ENCODE measurements around the gene EDAR. TPM values are rescaled to one million over a fixed set of nuclear protein-coding genes. Genes with fewer than 3 reads are reported as not detected.

EDAR gene
- polyA plus RNA-seq, 1 donor (not counting 4 experiments of a cell fraction or from before 2014, with no cell fraction given): 0.21 TPM

DNA sequence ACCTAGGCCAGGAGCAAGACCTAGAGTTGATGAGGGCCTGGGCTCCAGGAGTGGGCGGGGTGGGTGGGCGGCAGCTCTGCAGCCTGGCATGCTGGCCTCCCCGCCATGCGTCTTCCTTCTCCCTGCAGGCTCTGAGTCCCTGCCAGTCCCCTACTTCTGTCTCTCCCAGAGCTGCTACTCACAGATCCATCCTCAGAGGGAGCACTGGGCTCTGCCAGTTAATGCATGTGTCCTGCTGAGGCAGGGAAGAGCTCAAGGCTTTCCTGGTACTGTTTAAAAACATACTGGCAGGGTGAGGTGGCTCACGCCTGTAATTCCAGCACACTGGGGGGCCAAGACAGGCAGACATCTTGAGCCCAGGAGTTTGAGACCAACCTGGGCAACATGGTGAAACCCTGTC lies 38.7 kb upstream of the EDAR start:
- no peak for TF ChIP-seq EZH2 (IDR thresholded peaks at IDR 0.05; ENCODE audit: low read length)
- TF ChIP-seq, protein P1, sequence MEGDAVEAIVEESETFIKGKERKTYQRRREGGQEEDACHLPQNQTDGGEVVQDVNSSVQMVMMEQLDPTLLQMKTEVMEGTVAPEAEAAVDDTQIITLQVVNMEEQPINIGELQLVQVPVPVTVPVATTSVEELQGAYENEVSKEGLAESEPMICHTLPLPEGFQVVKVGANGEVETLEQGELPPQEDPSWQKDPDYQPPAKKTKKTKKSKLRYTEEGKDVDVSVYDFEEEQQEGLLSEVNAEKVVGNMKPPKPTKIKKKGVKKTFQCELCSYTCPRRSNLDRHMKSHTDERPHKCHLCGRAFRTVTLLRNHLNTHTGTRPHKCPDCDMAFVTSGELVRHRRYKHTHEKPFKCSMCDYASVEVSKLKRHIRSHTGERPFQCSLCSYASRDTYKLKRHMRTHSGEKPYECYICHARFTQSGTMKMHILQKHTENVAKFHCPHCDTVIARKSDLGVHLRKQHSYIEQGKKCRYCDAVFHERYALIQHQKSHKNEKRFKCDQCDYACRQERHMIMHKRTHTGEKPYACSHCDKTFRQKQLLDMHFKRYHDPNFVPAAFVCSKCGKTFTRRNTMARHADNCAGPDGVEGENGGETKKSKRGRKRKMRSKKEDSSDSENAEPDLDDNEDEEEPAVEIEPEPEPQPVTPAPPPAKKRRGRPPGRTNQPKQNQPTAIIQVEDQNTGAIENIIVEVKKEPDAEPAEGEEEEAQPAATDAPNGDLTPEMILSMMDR (optimal IDR thresholded peaks at IDR 0.05 in 1 of 3, IDR thresholded peaks at IDR 0.05 in 1 of 3, conservative IDR thresholded peaks at IDR 0.05 in 1 of 3; ENCODE audit: extremely low read depth in 1 of 3, insufficient read depth in 2 of 3, low read length in 3 of 3): no peak
- Histone ChIP-seq H3K27ac (ENCODE audit: control insufficient read depth, insufficient read depth, low read length) (no peak overlapping the region), H3K27me3 (ENCODE audit: control insufficient read depth, extremely low read depth, insufficient read depth, low read length) (peaks cover 8% of the 10 kb centered on the region), H3K4me2 (ENCODE audit: control insufficient read depth, extremely low read depth, insufficient read depth, low read depth, low read length) (no peak overlapping the region), H3K4me1 (ENCODE audit: control insufficient read depth, extremely low read depth, insufficient read depth, low read length) (peaks cover 3% of the 10 kb centered on the region), H3K9me3 (ENCODE audit: control insufficient read depth, low read depth, low read length) (no peaks in the 10 kb centered on the region), H3K9me1 (ENCODE audit: control insufficient read depth, extremely low read depth, insufficient read depth, low read length) (no peaks in the 10 kb centered on the region), H4K20me1 (ENCODE audit: control insufficient read depth, extremely low read depth, insufficient read depth, low read length) (no peaks in the 10 kb centered on the region), H3K9ac (ENCODE audit: control insufficient read depth, extremely low read depth, insufficient read depth, low read length) (no peak overlapping the region), H2AFZ (ENCODE audit: control insufficient read depth, low read length) (no peak overlapping the region), H3K4me3 (ENCODE audit: control insufficient read depth in 2 of 3, extremely low read depth in 1 of 3, insufficient read depth in 2 of 3, low read depth in 1 of 3, low read length in 3 of 3) (no peak overlapping the region), H3K36me3 (ENCODE audit: control insufficient read depth in 2 of 2, extremely low read depth in 1 of 2, insufficient read depth in 2 of 2, low read length in 2 of 2) (no peaks in the 10 kb centered on the region), H3K79me2 (ENCODE audit: control insufficient read depth, insufficient read depth, low read length) (no peaks in the 10 kb centered on the region)
- dilution Hi-C loops (cut with MboI; ENCODE audit: extremely low pct_ligation_motif_present, low sequenced_read_pairs): no loop called here
- FAIRE-seq (no peak), DNase-seq (ENCODE audit: low read depth, low spot score) (no peak)

DNA sequence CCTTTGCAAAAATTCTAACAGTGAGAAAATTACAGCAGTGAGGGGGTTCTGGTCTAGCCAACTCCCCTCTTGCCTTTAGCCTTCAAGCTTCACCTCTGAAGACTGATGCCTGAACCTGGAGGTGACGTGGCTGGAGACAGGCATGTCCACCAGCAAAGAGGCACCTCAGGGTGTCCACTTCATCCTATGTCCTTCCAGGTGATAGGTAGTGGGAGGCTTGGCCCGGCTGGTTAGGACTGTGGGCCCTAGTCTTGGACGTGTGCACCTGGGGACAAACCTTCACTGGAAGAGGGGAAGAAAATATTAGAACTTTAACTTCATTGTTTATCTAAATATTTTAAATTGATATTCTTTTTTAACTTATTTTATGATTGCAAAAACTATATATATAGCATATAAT lies 35.5 kb upstream of the EDAR start:
- H3K27me3 ChIP-seq (ENCODE audit: control insufficient read depth, extremely low read depth, insufficient read depth, low read length): peaks cover 14% of the 10 kb centered on the region
- H3K27ac ChIP-seq (ENCODE audit: control insufficient read depth, insufficient read depth, low read length): no peak overlapping the region
- no peaks in the 10 kb centered on the region for H3K4me1 ChIP-seq (ENCODE audit: control insufficient read depth, extremely low read depth, insufficient read depth, low read length)
- FAIRE-seq (no peak), DNase-seq (ENCODE audit: low read depth, low spot score) (no peak)
- no peaks in the 10 kb centered on the region for H3K36me3 ChIP-seq (ENCODE audit: control insufficient read depth in 2 of 2, extremely low read depth in 1 of 2, insufficient read depth in 2 of 2, low read length in 2 of 2)
- no peak overlapping the region for H2AFZ ChIP-seq (ENCODE audit: control insufficient read depth, low read length)
- dilution Hi-C loops (cut with MboI; ENCODE audit: extremely low pct_ligation_motif_present, low sequenced_read_pairs): no loop called here
- no peaks in the 10 kb centered on the region for H4K20me1 ChIP-seq (ENCODE audit: control insufficient read depth, extremely low read depth, insufficient read depth, low read length)
- no peak overlapping the region for H3K4me2 ChIP-seq (ENCODE audit: control insufficient read depth, extremely low read depth, insufficient read depth, low read depth, low read length)
- no peak overlapping the region for H3K4me3 ChIP-seq (ENCODE audit: control insufficient read depth in 2 of 3, extremely low read depth in 1 of 3, insufficient read depth in 2 of 3, low read depth in 1 of 3, low read length in 3 of 3)
- no peaks in the 10 kb centered on the region for H3K9me1 ChIP-seq (ENCODE audit: control insufficient read depth, extremely low read depth, insufficient read depth, low read length)
- no peak overlapping the region for H3K9ac ChIP-seq (ENCODE audit: control insufficient read depth, extremely low read depth, insufficient read depth, low read length)
- no peaks in the 10 kb centered on the region for H3K79me2 ChIP-seq (ENCODE audit: control insufficient read depth, insufficient read depth, low read length)
- H3K9me3 ChIP-seq (ENCODE audit: control insufficient read depth, low read depth, low read length): no peaks in the 10 kb centered on the region
- TF ChIP-seq, protein P1 (optimal IDR thresholded peaks at IDR 0.05 in 1 of 3, IDR thresholded peaks at IDR 0.05 in 1 of 3, conservative IDR thresholded peaks at IDR 0.05 in 1 of 3; ENCODE audit: extremely low read depth in 1 of 3, insufficient read depth in 2 of 3, low read length in 3 of 3): no peak
- TF ChIP-seq EZH2 (IDR thresholded peaks at IDR 0.05; ENCODE audit: low read length): no peak
